HG03469 (cell line): ENCODE measurements around the gene NPSR1.
"Not testable (repeated sequence)": the region's sequence is repeated elsewhere in the genome, so short reads cannot be mapped to it uniquely, and the experiment has no call there.

Experiments used
- ATAC-seq: cut with Tn5 transposase; IDR thresholded peaks from one replicate; pipeline ENCODE4 v1.9.1; 2021; ENCODE audit warnings: mild to moderate bottlenecking, moderate library complexity, moderate number of reproducible peaks; ENCODE audit not compliant: unreplicated experiment

Gene NPSR1

GRCh38 chr7:34756025-34756437 lies 98.0 kb downstream of the NPSR1 start:
- ATAC-seq = no peak

- no peak for ATAC-seq
These were observed 98.7 kb downstream of the NPSR1 start for GRCh38 chr7:34756691-34757090.

GRCh38 chr7:34757570-34758110 lies 99.6 kb downstream of the NPSR1 start:
- no peak for ATAC-seq

GRCh38 chr7:34758111-34758601 lies 100.1 kb downstream of the NPSR1 start:
- no peak for ATAC-seq

GRCh38 chr7:34759477-34760125 lies 101.6 kb downstream of the NPSR1 start:
- no peak for ATAC-seq

- ATAC-seq = no peak
These were observed 102.3 kb downstream of the NPSR1 start for GRCh38 chr7:34760271-34760670.

GRCh38 chr7:34761206-34761605 lies 103.2 kb downstream of the NPSR1 start:
- ATAC-seq = no peak

- ATAC-seq = no peak
These were observed 103.6 kb downstream of the NPSR1 start for GRCh38 chr7:34761627-34762026.

GRCh38 chr7:34762764-34763163 lies 104.7 kb downstream of the NPSR1 start:
- ATAC-seq = no peak

GRCh38 chr7:34772296-34772938 lies 114.4 kb downstream of the NPSR1 start:
- no peak for ATAC-seq

- ATAC-seq = no peak
These were observed 118.8 kb downstream of the NPSR1 start for GRCh38 chr7:34776748-34777358.

- no peak for ATAC-seq
These were observed 122.5 kb downstream of the NPSR1 start for GRCh38 chr7:34780546-34780945.

- ATAC-seq = no peak
These were observed 129.6 kb downstream of the NPSR1 start for GRCh38 chr7:34787586-34787985.

GRCh38 chr7:34806831-34807230 lies 148.8 kb downstream of the NPSR1 start:
- ATAC-seq = no peak

GRCh38 chr7:34807548-34808340 lies 149.7 kb downstream of the NPSR1 start:
- no peak for ATAC-seq

- ATAC-seq = not testable (repeated sequence)
These were observed 156.3 kb downstream of the NPSR1 start for GRCh38 chr7:34814203-34814842.

GRCh38 chr7:34821932-34822558 lies 164.0 kb downstream of the NPSR1 start:
- no peak for ATAC-seq

GRCh38 chr7:34823650-34824258 lies 165.7 kb downstream of the NPSR1 start:
- peak; percentile 88 for ATAC-seq

- no peak for ATAC-seq
These were observed 167.2 kb downstream of the NPSR1 start for GRCh38 chr7:34825221-34825620.

GRCh38 chr7:34830390-34830789 lies 172.4 kb downstream of the NPSR1 start:
- ATAC-seq = no peak
